H1 (cell line): ENCODE results near the gene ALOX5. TPM values are rescaled to one million over a fixed set of nuclear protein-coding genes. Genes with fewer than 3 reads are reported as not detected.
"Not testable (repeated sequence)": the region's sequence is repeated elsewhere in the genome, so short reads cannot be mapped to it uniquely, and the experiment has no call there.

Experiments used
- CTCF ChIA-PET: fragments of 300-600 bp; sonication (Branson Sonifier 250); formaldehyde crosslinking; loops from one replicate; lab custom pipeline; 2021; ENCODE audit not compliant: partially characterized antibody; lab: Charles Lee
- POLR2A ChIA-PET: fragments of 300-600 bp; sonication (Branson Sonifier 250); formaldehyde crosslinking; loops from one replicate; lab custom pipeline; 2021; ENCODE audit warnings: inconsistent platforms; ENCODE audit not compliant: partially characterized antibody; lab: Charles Lee
- DNase-seq, 2 experiments: peaks; one replicate each; pipeline versions ENCODE4 v3.0.0 to v3.0.0-alpha.2; 2010 to 2022; ENCODE audit warnings: low spot score in 2 of 2, low read depth in 1 of 2, mixed read lengths in 1 of 2
- FAIRE-seq: peaks from 2 replicates; lab custom pipeline; 2011; peaks lifted over from hg19 to GRCh38; lab: Jason Lieb, UNC
- H2AFZ ChIP-seq: 2 replicates; pipeline ENCODE4 v1.8.1; 2012; ENCODE audit warnings: low read length, inconsistent platforms
- H2AK5ac ChIP-seq: 2 replicates; pipeline ENCODE4 v1.6.1; 2013; ENCODE audit warnings: low read depth, low read length
- H2BK120ac ChIP-seq: replicated peaks from 2 replicates; pipeline ENCODE3; 2013; ENCODE audit warnings: low read depth, low read length, inconsistent platforms
- H2BK12ac ChIP-seq: 2 replicates; pipeline ENCODE4 v1.6.1; 2013; ENCODE audit warnings: low read depth, low read length
- H2BK15ac ChIP-seq: 2 replicates; pipeline ENCODE4 v1.6.1; 2013; ENCODE audit warnings: low read length
- H2BK20ac ChIP-seq: 2 replicates; pipeline ENCODE4 v1.6.1; 2013; ENCODE audit warnings: low read length
- H2BK5ac ChIP-seq: 2 replicates; pipeline ENCODE4 v1.6.1; 2013; ENCODE audit warnings: low read depth, low read length
- H3K14ac ChIP-seq: 2 replicates; pipeline ENCODE4 v1.6.1; 2013; ENCODE audit warnings: inconsistent platforms; ENCODE audit not compliant: insufficient read length
- H3K18ac ChIP-seq: 2 replicates; pipeline ENCODE4 v1.6.1; 2013; ENCODE audit warnings: low read length; ENCODE audit errors: extremely low read depth
- H3K23ac ChIP-seq: 2 replicates; pipeline ENCODE4 v1.6.1; 2013; ENCODE audit warnings: inconsistent platforms; ENCODE audit not compliant: insufficient read length
- H3K23me2 ChIP-seq: 2 replicates; pipeline ENCODE4 v1.6.1; 2013; ENCODE audit warnings: low read depth, low read length
- H3K27ac ChIP-seq: 2 replicates; pipeline ENCODE4 v1.6.1; 2011; ENCODE audit warnings: low read depth, low read length, inconsistent platforms
- H3K27me3 ChIP-seq, 4 experiments: replicated peaks in 1 of 4; 1 replicate in 1 of 4; 2 replicates in 3 of 4; pipeline versions ENCODE4 v1.6.1 to v1.8.1; 2011 to 2013; ENCODE audit warnings: low read length in 3 of 4, mild to moderate bottlenecking in 3 of 4, inconsistent platforms in 2 of 4, mixed read lengths in 2 of 4, moderate library complexity in 1 of 4; ENCODE audit not compliant: control insufficient read depth in 3 of 4, insufficient read depth in 3 of 4; ENCODE audit errors: extremely low read depth in 1 of 4
- H3K36me3 ChIP-seq, 4 experiments: 2 replicates each; pipeline versions ENCODE4 v1.6.1 to v1.8.1; 2011 to 2013; ENCODE audit warnings: mild to moderate bottlenecking in 4 of 4, low read length in 3 of 4, moderate library complexity in 2 of 4, control low read depth in 1 of 4, inconsistent platforms in 1 of 4; ENCODE audit not compliant: insufficient read depth in 4 of 4, control insufficient read depth in 2 of 4
- H3K4ac ChIP-seq: replicated peaks from 2 replicates; pipeline ENCODE3; 2013; ENCODE audit warnings: low read length, low read depth, mixed read lengths, inconsistent platforms; ENCODE audit not compliant: insufficient read length
- H3K4me1 ChIP-seq, 4 experiments: replicated peaks in 1 of 4; 1 replicate in 1 of 4; 2 replicates in 3 of 4; pipeline versions ENCODE4 v1.6.1 to v1.8.1; 2011 to 2013; ENCODE audit warnings: low read length in 3 of 4, inconsistent platforms in 2 of 4, mixed read lengths in 1 of 4; ENCODE audit not compliant: insufficient read depth in 4 of 4, control insufficient read depth in 3 of 4
- H3K4me2 ChIP-seq, 2 experiments: 2 replicates each; pipeline versions ENCODE4 v1.6.1 to v1.8.1; 2011 to 2013; ENCODE audit warnings: low read depth in 2 of 2, low read length in 2 of 2, control low read depth in 1 of 2, inconsistent platforms in 1 of 2, mild to moderate bottlenecking in 1 of 2; ENCODE audit not compliant: insufficient read depth in 1 of 2
- H3K4me3 ChIP-seq, 4 experiments: fragments of 200-600, 300-600 bp in 1 of 4; sonication (generic), shearing (Covaris generic), sonication (Bioruptor Twin) in 1 of 4; 2 replicates each; pipeline versions ENCODE4 v1.5.1 to v1.8.1; 2011 to 2016; ENCODE audit warnings: low read length in 4 of 4, low read depth in 3 of 4, control low read depth in 2 of 4, inconsistent platforms in 2 of 4, mild to moderate bottlenecking in 2 of 4, mixed read lengths in 1 of 4, moderate library complexity in 1 of 4; ENCODE audit not compliant: insufficient read depth in 2 of 4; ENCODE audit errors: extremely low read depth in 1 of 4
- H3K56ac ChIP-seq: replicated peaks from 2 replicates; pipeline ENCODE3; 2013; ENCODE audit warnings: low read depth, mild to moderate bottlenecking, mixed read lengths, low read length, inconsistent platforms; ENCODE audit not compliant: insufficient read length
- H3K79me1 ChIP-seq: 2 replicates; pipeline ENCODE4 v1.6.1; 2013; ENCODE audit warnings: low read depth, low read length, control low read depth
- H3K79me2 ChIP-seq, 2 experiments: 2 replicates each; pipeline versions ENCODE4 v1.6.1 to v1.8.1; 2012 to 2013; ENCODE audit warnings: low read length in 2 of 2, mild to moderate bottlenecking in 2 of 2, inconsistent platforms in 1 of 2; ENCODE audit not compliant: insufficient read depth in 2 of 2, control insufficient read depth in 1 of 2
- H3K9ac ChIP-seq, 4 experiments: replicated peaks in 1 of 4; 1 replicate in 1 of 4; 2 replicates in 3 of 4; pipeline versions ENCODE4 v1.6.1 to v1.8.1; 2011 to 2013; ENCODE audit warnings: low read depth in 3 of 4, low read length in 3 of 4, control low read depth in 2 of 4, mild to moderate bottlenecking in 2 of 4, moderate library complexity in 2 of 4, inconsistent platforms in 1 of 4; ENCODE audit errors: extremely low read depth in 1 of 4
- H3K9me3 ChIP-seq, 2 experiments: 2 replicates each; pipeline versions ENCODE4 v1.6.1 to v1.8.1; 2012 to 2013; ENCODE audit warnings: mild to moderate bottlenecking in 2 of 2, moderate library complexity in 2 of 2, control low read depth in 1 of 2, inconsistent platforms in 1 of 2, low read depth in 1 of 2, low read length in 1 of 2, mixed read lengths in 1 of 2; ENCODE audit not compliant: insufficient read depth in 2 of 2
- H4K20me1 ChIP-seq, 2 experiments: replicated peaks in 1 of 2; 2 replicates each; pipeline versions ENCODE3 to v1.8.1; 2011 to 2013; ENCODE audit warnings: inconsistent platforms in 2 of 2, low read length in 2 of 2, mild to moderate bottlenecking in 1 of 2; ENCODE audit not compliant: insufficient read depth in 2 of 2, control insufficient read depth in 1 of 2
- H4K5ac ChIP-seq: 2 replicates; pipeline ENCODE4 v1.6.1; 2013; ENCODE audit warnings: low read length, low read depth, mixed read lengths, inconsistent platforms; ENCODE audit not compliant: insufficient read length
- H4K8ac ChIP-seq: 2 replicates; pipeline ENCODE4 v1.8.0; 2013; ENCODE audit warnings: mild to moderate bottlenecking, moderate library complexity, low read length, inconsistent platforms; ENCODE audit not compliant: insufficient read depth; ENCODE audit errors: extremely low read depth
- H4K91ac ChIP-seq: replicated peaks from 2 replicates; pipeline ENCODE3; 2013; ENCODE audit warnings: low read length, mixed read lengths, inconsistent platforms; ENCODE audit not compliant: insufficient read length
- WGBS, 2 experiments: shearing (Covaris generic) in 1 of 2; methylation state at CpG; one replicate each; pipeline versions ENCODE4 v1.1.6 to v1.1.7; 2013 to 2015; ENCODE audit warnings: low lambda C conversion rate in 2 of 2, mixed read lengths in 2 of 2, inconsistent platforms in 1 of 2, low coverage in 1 of 2, missing lambda C conversion rate in 1 of 2; ENCODE audit not compliant: insufficient replicate concordance in 2 of 2, insufficient coverage in 1 of 2, insufficient read length in 1 of 2; ENCODE audit errors: extremely low coverage in 1 of 2, missing lambda C conversion rate in 1 of 2; 5-methylcytosine and 5-hydroxymethylcytosine counted together
- polyA plus RNA-seq, 7 experiments: library from polyadenylated mRNA; depleted of rRNA in 3 of 7; stranded (reverse) in 5 of 7; unstranded in 2 of 7; fragments of >200 nt in 5 of 7; fragments of 200-250 nt in 2 of 7; gene quantifications; 1 replicate in 5 of 7; 2 replicates in 1 of 7; 4 replicates in 1 of 7; pipeline versions ENCODE4 v1.2.1 to v1.2.3, GENCODE V29; 2011 to 2013; ENCODE audit warnings: missing spikeins in 2 of 7, mixed read lengths in 2 of 7
- total RNA-seq: library from RNA; stranded (reverse); fragmentation: NEBNext Ultra II Directional; extraction: Animal tissue kit (Norgen Biotek cat#: 25700); gene quantifications from 2 replicates; pipeline ENCODE4 v1.2.1, GENCODE V29; 2021

Gene ALOX5
- total and polyA plus RNA-seq, 2 of the 8 experiments (the other 6 are each of a cell fraction or from before 2014, with no cell fraction given) = 1.6 to 3.8 TPM

DNA sequence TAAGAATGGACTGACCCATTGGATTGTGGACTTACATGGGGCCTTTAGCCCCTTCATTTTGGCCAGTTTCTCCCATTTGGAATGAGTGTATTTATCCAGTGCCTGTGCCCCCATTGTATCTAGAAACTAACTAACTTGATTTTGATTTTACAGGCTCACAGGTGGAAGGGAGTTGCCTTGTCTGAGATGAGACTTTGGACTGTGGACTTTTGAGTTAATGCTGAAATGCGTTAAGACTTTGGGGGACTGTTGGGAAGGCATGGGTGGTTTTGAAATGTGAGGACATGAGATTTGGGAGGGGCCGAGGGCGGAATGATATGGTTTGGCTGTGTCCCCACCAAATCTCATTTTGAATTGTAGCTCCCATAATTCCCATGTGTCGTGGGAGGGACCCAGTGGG is 107.1 kb downstream of the ALOX5 start:
- H3K27me3 ChIP-seq, H3K4me1 ChIP-seq, H4K5ac ChIP-seq, H3K4me3 ChIP-seq, H3K18ac ChIP-seq, H3K23ac ChIP-seq, H2BK5ac ChIP-seq, H4K91ac ChIP-seq, H3K23me2 ChIP-seq, H3K4ac ChIP-seq, DNase-seq, H3K79me2 ChIP-seq, CTCF ChIA-PET, H2BK120ac ChIP-seq, H3K56ac ChIP-seq, H4K20me1 ChIP-seq, H2BK15ac ChIP-seq, H2AFZ ChIP-seq, H3K9ac ChIP-seq, H3K79me1 ChIP-seq, H3K27ac ChIP-seq, H2BK20ac ChIP-seq, H2BK12ac ChIP-seq, H3K9me3 ChIP-seq, H4K8ac ChIP-seq, FAIRE-seq, H3K4me2 ChIP-seq, POLR2A ChIA-PET, H3K14ac ChIP-seq, H2AK5ac ChIP-seq, H3K36me3 ChIP-seq: not testable (repeated sequence)
- WGBS, 2 experiments = 81% methylated on average over 4 of the region's 4 CpGs; no CpG with 5 or more reads in 1 of the 2 experiments
